ENCODE data around the gene FARP2.

DNA sequence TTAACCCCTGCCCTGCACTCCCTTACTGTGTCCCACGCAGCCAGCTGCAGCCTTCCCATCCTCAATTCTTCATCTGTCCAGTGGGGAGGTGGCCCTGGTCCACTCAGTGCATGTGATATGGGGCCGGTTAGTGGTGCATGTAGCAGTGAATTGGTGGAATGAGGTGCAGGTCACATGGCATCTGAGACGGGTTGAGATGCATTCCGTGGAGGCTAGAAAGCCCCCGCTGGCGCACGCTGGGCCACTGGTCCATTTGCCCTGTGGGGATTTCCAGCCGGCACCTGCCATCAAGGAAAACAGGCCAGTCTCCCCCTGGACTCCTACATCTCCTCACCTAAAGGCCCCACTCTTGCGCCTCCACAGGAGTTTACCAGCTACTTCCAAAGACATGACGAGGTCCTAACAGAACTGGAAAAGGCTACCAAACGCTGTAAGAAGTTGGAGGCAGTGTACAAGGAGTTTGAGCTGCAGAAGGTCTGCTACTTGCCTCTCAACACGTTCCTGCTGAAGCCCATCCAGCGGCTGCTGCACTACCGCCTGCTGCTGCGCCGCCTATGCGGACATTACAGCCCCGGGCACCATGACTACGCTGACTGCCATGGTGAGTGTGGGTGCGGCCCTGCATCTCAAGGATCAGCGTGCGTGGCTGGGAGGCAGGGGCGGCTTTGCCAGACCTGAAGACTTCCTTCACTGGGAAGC is 111.8 kb downstream of the FARP2 start:
- TF ChIP-seq, protein P1, sequence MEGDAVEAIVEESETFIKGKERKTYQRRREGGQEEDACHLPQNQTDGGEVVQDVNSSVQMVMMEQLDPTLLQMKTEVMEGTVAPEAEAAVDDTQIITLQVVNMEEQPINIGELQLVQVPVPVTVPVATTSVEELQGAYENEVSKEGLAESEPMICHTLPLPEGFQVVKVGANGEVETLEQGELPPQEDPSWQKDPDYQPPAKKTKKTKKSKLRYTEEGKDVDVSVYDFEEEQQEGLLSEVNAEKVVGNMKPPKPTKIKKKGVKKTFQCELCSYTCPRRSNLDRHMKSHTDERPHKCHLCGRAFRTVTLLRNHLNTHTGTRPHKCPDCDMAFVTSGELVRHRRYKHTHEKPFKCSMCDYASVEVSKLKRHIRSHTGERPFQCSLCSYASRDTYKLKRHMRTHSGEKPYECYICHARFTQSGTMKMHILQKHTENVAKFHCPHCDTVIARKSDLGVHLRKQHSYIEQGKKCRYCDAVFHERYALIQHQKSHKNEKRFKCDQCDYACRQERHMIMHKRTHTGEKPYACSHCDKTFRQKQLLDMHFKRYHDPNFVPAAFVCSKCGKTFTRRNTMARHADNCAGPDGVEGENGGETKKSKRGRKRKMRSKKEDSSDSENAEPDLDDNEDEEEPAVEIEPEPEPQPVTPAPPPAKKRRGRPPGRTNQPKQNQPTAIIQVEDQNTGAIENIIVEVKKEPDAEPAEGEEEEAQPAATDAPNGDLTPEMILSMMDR (IDR thresholded peaks at IDR 0.05; ENCODE audit: insufficient read depth, low read depth, low read length) = no peak
- TF ChIP-seq EZH2 (IDR thresholded peaks at IDR 0.05; ENCODE audit: insufficient read depth, low read length) = no peak

All from astrocyte (in vitro differentiated cells and primary cell).